GM21528 (cell line): ENCODE measurements around the gene SCTR.

Experiments
- ATAC-seq: cut with Tn5 transposase; IDR thresholded peaks from one replicate; pipeline ENCODE4 v1.9.1; 2021; ENCODE audit warnings: mild to moderate bottlenecking, moderate library complexity; ENCODE audit not compliant: unreplicated experiment, low FRiP score

SCTR gene

DNA sequence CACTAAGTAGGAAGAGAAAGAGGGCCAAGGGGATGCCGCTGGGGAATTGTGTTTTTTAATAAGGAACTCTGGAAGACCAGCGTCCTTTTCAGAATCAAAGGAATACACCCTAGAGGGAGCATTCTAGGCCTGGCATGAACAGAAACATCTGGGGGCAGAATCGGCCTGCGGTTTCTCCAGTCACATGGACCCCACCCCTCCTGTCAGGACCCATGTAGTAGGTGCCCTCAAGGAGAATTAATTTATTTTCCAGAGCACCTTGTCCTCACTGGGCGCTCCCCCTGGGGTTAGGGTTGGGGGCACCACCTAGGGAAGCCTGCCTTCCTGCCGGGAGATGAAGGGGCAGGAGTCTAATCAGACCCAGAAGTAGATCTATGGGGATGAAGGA lies 48.4 kb downstream of the SCTR start:
- ATAC-seq, result no peak

DNA sequence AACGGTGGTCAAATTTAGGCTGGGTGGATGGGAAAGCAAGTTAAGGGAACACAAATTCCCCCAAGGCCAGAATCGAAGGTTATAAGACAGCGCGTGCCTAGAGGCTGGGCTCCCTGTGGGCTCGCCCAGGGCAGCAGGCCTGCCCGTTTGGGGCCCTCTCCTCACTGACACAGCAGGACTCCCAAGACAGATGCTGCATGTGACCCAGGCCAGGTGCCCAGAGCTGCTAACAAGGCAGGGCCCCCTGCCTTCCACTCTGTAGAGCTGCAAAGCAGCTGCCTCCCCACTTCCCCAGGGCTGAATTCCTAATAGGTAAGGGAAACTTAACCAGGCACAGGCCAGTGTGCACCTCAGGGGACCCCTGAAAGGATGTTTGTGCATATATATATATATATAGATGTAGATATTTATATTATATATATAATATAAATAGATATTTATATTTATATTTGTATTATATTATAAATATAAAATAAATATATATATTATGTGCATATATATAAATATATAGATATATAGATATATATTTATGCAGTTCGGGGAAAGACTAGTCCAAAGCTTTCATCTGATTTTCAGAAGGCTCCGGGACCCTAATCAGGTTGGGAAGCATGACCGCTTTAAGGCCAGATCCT lies 48.9 kb downstream of the SCTR start:
- no peak for ATAC-seq

DNA sequence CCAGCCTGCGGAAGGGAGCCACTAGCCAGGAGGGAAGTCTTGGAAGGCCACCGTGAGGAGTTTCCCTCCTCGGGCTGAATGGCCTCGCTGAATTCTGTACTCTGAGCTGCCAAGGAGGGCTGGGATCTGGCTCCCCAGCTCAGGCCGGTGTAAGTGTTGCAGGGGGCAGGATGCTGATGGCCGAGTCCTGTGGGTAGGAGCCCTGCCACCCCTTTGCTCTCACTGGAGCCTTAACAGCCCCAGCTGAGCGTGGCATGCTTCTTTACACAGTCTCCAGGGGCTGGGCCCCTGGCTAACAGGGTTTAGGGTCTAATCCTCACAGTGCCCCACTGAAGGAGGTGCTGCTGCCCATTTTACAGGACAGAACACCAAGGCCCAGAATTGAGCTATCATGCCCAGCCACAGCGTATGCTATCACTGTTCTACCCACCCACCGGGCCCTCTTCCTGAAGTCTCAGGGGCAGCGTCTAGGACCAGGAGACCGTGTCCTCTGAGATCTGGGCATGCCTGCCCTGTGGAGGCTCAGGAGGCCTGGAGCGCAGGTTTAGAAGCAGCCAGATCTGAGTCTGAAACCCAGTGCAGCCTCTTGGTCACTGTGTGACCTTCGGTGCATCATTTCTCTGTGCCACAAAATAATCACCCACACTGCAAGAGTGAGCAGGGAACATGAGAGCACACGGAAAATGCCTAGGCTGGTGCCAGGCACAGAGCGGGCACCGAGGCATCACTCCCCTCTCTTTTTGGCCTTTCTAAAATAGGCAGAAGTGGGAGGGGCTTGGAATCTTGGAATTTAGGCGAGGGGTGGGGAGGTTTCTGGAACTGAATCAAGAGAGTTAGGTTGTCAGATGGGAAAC lies 49.7 kb downstream of the SCTR start:
- ATAC-seq, result no peak

DNA sequence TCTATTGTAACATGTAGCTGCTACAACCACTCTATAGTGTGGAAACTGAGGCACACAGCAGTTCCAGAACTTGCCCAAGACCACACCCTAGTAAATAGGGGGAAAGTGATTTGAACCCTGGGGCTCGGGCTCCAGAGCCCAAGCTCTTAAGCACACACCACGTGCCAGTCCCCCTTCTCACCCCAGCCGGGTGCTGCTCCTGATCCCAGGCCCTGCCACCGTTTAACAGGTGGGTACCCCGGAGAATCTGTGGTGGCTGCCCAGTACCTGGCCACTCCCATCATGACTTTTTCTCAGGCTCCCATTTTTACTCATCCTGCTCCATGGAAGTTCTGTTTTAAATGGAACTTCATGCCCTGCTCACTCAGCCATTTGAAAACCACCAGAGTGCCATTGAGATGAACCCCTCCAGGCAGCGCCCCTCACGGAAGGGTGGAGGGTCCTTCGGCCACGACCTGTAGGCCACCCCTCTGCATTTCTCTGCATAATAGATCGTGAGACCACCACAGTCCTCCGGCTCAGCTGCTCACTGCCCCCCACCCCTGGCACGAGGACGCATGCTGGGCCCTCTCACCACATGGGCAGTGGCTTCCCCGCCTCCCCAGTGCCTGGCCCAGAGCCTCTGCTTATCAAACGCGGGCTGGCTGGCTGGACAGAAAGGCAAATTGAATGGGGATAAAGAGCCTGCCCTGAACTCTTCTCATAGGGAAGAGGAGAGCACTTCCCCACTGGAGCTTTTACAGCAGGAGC lies 50.5 kb downstream of the SCTR start:
- ATAC-seq, result no peak

DNA sequence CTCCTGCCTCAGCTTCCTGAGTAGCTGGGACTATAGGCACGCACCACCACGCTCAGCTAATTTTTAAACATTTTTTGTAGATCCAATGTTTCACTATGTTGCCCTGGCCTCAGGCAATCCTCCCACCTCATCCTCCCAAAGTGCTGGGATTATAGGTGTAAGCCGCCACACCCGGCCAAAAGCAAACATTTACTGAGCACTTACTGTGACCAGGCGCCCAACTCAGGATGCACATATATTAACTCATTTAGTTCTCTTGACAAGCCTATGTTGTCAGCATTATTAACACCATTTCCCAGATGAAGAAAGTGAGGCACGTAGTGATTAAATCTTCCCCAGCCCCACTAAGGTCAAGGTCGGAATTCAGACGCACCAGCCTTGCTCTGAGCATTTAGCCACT lies 51.5 kb downstream of the SCTR start:
- ATAC-seq, result no peak

DNA sequence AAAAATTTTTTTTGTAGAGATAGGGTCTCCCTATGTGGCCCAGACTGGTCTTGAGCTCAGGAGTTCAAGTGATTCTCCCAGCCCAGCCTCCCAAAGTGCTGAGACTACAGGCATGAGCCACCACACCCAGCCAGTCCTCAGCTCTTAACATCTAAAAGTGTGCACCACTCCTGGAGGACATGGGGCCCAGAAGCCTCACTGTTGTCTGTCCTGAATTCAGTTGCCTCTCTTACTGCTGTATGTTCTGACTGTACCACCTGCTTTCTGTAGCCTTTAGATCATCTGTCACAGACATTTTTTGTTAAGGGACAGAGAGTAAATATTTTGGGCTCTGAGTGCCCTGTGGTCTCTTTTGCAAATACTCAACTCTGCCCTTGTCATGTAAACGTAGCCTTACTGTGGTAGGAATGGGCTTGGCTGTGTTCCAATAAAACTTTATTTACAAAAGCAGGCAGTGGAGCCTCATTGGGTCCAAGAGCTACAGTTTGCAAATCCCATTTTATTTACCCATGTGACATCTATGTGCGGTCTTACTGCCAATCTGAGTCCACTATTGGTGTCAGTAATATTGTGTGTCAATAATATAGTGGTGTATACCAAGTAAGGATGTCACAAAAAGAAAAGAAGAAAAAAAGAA lies 54.5 kb downstream of the SCTR start:
- no peak for ATAC-seq

DNA sequence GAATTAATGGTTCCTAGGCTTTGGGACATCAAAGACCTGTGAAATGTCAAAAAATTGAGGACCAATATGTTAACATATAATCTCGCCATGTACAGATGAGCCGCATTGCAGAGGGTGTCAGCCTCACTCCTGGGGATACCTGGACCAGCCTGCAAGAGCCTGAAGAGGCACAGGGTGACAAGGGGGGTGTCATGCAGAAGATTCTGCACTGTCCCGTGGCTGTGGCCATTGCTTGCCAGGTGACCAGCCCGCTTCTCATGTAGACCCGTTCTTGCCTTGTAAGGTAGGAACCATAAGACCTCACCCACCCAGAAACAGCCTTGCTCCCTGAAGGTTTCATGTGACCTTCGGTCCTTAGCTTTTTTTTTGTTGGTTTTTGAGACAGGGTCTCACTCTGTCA lies 55.2 kb downstream of the SCTR start:
- no peak for ATAC-seq

DNA sequence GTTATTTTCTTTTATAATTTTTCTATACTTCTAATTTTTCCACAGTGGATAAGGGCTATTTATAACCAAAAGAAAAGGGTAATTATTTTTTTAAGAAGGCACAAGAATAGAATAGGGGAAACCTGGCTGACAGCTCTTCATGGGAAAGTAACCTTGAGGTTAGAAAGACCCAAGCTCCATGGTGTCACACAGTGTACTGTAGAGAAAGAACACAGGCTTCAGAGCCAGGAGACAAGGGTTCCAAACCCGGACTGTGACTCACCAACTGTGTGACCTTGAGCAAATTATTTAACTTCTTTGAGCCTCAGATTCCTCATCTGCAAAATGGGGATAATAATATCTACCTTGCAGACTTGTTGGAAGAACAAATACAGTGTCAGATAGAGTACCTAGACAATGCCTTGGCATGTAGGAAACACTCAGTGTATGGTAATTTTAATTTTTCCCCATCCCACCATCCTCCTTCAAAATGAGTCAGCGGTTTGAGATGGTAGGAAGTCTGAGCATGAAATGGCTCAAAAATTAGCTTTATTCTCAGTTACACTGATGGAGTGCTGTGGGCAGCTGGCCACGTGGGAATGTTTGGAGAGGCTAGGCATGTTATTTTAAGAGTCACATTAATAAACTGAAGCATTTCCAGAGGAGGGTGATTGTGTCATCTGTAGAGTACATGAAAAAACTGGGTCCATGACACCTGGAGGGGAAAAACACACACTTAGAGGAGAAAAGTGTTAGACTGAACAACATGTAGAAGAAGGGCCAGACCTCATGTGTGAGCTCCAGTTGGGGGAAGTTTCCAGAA lies 55.9 kb downstream of the SCTR start:
- no peak for ATAC-seq

DNA sequence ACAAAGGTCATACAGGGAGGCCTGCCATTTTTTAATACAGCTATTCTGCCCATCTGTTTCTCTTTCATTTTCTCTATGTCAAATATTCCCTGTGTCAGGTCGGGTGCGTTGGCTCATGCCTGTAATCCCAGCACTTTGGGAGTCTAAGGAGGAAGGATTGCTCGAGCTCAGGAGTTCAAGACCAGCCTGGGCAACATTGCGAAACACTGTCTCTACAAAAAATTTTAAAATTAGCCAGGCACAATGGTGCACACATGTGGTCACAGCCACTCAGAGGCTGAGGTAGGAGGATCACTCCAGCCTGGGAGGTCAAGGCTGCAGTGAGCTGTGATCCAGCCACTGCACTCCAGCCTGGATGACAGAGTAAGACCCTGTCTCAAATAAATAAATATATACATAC lies 57.9 kb downstream of the SCTR start:
- no peak for ATAC-seq

DNA sequence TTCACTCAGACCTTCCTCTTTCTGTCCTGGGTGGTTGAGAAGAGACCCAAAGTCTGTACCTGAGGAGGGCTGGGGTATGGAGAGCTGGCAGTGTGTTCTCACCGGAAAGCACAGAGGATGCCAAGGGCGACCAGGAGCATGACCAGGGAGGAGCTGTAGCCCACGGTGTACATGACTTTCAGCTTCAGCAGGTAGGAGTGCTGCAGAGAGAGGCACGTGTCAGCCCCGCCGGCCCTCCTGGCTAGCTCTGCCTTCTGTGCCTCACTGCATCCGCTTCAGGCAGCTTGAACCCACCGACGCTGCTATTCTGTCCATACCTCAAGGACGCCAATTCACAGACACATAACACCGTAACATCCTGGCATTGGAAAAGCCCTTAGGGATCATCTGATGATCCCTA lies 58.6 kb downstream of the SCTR start:
- ATAC-seq, result no peak

DNA sequence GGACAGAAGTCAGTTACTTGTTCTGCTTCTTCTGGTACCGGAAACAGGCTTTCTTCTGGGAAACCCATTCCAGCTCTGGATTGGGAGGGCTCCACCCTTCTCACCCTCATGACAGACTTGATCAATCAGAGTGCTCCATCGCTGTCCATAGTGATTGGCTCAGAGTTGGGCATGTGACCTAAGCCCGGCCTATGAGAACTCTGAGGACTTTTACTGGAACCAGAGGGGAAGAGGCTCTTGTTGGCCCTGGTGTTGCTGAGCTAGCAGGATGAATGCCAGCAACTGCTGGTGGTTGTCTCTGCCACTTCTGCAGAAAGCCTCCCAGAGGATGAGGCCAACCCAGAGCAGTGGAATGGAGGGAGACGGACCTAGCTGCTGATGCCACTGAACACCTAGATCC lies 59.3 kb downstream of the SCTR start:
- no peak for ATAC-seq

DNA sequence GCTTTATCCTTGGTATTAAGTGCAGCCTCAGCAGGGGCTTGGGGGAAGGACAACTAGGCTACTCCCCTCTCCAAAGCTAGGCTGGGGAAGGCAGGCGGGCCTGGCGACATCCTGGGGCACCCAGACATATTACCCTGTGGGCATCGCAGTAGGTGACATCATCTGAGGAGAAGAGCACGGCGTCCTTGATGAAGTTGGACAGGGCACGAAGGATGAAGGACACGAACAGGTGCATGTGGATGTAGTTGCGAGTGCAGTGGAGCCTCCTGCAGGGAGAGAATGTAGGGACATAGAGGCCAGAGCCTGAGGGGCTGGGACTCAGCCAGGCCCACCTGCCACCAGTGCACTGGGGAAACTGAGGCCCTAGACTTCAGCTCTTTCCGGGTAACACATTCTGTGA lies 60.3 kb downstream of the SCTR start:
- ATAC-seq, result no peak

DNA sequence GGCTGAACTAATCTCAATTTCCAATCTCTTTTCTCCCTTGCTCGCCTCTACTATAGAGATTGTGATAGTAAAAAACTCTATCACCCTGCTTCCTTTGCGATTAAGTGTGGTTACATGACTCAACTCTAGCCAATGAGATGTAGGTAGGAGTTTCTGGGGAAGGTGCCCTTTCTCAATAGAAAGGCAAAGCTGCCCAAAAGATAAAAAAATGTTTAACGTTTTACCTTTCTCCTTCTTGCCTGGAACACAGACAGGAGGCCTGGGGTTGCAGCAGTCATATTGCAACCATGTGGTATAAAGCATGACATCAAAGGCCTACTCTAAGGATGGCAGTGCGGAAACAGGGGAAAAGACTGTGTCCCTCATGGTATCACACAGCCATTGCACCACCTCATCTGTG lies 61.1 kb downstream of the SCTR start:
- no peak for ATAC-seq

DNA sequence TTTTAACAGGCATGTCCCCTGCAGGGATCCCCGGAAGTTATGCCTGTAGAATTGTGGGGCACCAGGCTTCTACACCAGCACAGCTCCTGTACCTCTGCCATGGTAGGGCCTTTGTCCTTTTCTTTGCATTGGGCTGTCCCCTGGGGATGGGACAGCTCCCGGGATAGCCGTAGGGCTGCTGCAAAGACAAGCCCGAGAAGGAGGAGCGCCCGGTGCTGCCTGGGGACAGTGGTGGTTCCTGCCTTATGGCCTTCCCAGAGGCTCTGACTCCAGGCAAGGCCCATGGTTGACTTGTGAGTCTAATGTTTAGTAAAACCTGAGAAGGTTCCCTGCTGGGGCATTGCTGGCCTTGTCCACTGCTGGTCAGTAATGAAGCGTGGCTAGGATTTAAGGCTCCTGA lies 61.7 kb downstream of the SCTR start:
- ATAC-seq, result no peak

DNA sequence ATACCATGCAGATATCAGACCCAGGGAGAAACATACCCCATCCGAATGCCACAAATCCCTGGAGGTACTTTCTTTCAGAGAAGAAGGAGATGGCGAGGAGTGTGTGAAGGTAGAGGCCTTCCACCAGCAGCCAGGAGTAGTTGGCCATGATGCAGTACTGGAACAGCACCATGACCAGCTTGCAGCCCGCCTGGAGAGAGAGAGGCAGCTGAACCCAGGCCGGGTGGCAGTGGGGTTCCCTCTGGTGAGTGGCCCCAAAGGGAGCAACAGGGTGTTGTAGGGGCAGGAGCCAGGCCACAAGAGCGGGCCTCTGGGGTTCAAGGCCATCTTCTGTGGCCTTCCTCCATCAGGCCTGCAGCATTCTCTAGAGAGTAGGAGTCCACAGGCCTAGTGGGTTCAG lies 62.5 kb downstream of the SCTR start:
- no peak for ATAC-seq

DNA sequence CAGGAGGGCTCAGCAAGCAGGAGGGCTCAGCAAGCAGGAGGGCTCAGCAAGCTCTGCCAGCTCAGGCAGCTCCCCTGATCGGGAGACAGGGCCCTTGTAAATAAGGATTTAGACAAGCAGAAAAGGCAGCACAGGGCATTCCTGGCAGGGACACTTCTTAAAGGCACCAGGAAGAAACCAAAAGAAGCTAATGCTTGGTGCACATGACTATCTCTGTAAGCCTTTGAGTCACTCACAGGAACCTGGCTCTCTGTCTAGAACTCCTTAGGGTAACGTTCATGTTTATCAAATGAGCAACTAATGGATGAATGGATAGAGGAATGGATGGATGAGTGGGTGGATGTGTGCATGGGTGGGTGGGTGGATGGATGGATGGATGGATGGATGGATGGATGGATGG lies 64.2 kb downstream of the SCTR start:
- ATAC-seq, result no peak

DNA sequence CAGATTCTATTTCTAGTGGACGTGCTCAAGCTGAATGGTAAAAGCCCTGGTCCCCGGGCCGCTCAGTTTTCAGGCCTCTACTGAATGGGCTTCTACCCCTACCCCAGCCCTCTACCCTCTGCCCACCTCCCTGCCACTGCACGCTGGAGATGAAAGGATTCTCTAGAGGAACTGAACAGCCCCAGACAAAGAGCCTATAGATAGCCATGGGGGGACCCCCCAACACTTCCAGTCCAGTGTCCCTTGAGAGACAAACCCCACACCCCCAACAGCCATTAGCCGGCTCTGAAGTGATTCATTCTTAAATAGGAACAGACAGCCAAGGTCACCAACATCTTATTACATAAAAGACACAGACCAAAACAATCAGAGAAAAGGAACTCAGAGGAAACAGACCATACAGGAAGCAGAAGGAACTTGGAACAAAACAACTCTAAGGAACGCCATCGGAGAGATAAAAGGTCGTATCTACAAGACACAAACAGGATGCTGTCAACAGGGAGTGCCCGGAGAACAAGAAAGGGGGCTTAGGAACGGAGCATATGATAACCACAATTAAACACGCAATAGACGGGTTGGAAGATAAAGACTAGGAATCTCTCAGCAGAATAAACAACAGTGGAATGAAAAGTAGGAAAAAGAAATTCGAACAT lies 69.1 kb downstream of the SCTR start:
- ATAC-seq, result no peak

DNA sequence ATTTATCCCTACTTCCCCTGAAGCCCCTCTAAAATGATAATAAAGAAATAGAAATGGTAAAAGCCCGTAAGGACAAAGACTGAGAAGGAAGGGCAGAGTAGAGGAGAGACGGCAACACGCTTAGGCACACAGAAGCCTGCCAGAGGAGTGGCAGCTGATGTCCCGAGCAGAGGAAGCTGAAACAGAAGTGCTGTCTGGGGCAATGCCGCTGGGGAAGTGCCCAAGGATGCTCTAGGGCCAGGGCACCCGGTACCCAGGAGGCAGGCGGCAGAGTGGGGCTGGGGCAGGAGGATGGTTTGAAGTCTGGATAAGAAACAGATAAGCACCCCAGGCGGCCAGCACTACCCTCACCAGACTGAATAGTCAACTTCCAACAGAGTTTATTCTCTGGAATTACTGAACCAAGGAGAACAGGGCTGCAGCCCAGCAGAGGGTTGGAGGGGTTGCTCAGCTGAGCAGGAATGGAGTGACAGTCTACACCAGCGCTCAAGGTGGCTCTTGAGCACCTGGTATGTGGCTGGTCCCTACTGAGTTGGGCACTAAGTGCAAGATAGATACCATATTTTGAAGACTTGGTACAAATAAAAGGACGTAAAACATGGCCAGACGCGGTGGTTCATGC lies 70.2 kb downstream of the SCTR start:
- no peak for ATAC-seq

DNA sequence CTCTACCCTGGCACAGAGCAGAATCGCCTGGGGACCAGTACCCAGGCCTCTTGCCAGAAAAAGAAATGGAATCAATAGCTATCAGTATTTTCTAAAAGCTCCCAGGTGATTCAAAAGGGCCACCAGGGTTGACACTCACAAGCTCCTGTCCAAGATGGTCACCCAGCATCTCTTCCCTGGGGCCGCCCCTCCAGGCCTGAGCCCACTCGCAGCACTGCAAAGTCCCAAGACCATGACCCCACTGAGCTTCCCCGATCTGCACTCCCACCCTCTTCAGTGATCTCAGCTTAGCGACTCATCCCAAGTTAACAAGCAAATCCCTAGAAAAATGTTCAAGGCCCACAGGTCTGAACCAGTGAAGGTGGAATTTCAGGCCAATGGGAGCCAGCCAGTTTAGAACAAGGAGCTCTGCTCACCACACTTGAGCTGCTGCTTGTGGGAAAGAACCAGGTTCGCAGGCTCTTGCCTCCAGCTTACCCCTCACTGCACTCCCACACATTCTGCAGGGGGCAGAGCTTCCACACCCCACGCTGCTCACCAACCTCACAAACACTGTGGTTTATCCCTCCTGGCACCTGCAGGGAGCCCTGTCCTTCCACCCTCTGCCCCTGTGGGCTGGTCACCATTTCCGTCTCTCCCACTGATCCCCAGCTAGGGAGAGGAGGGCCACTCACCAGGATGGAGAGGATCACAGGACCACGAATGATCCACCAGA lies 72.8 kb downstream of the SCTR start:
- ATAC-seq, result no peak
